ENCODE results near the gene SLC12A9. TPM values are rescaled to one million over a fixed set of nuclear protein-coding genes. Genes with fewer than 3 reads are reported as not detected.

SLC12A9 gene
- total and polyA plus RNA-seq, 2 of the 8 experiments (the other 6 are each of a cell fraction or from before 2014, with no cell fraction given), result 31.4 to 40.1 TPM

- ChIA-PET POLR2A (ENCODE audit: partially characterized antibody) (interaction anchor here (0.7 to 10.1 kb wide), 2 partner anchors 8 to 13 kb away, joined by 3 to 313 read pairs; partner anchors contain the start of genes ACHE, SRRT and TRIP6), CTCF (ENCODE audit: partially characterized antibody) (interaction anchor here (0.6 to 1.4 kb wide), 2 partner anchors 81 to 277 kb away, joined by 3 read pairs; no protein-coding TSS in a partner anchor)
- Histone ChIP-seq H3K23ac (ENCODE audit: insufficient read length) (no peak overlapping the region), H3K9me3 (ENCODE audit: insufficient read depth in 2 of 2, low read depth in 1 of 2, low read length in 1 of 2) (no peaks in the 10 kb centered on the region; a peak in 1 of 4 replicates), H3K4ac (replicated peaks; ENCODE audit: insufficient read length, low read depth, low read length) (no peak overlapping the region), H3K79me1 (ENCODE audit: low read depth, low read length) (peaks cover 18% of the 10 kb centered on the region), H3K56ac (replicated peaks; ENCODE audit: insufficient read length, low read depth, low read length) (no peak overlapping the region), H3K36me3 (ENCODE audit: control insufficient read depth in 2 of 4, insufficient read depth in 4 of 4, low read length in 3 of 4) (peaks cover 51 to 77% (median 63%) of the 10 kb centered on the region in 4 experiments), H2BK20ac (ENCODE audit: low read length) (no peak overlapping the region), H4K20me1 (replicated peaks in 1 of 2; ENCODE audit: control insufficient read depth in 1 of 2, insufficient read depth in 2 of 2, low read length in 2 of 2) (peaks cover 19 to 29% of the 10 kb centered on the region in 2 experiments), H2BK120ac (replicated peaks; ENCODE audit: low read depth, low read length) (no peak overlapping the region), H3K23me2 (ENCODE audit: low read depth, low read length) (0 out of 2 replicates have a peak, but pooled peaks cover 6% of the 10 kb centered on the region), H2AFZ (ENCODE audit: low read length) (no peak overlapping the region), H2AK5ac (ENCODE audit: low read depth, low read length) (no peak overlapping the region), H2BK5ac (ENCODE audit: low read depth, low read length) (no peak overlapping the region), H4K8ac (ENCODE audit: extremely low read depth, insufficient read depth, low read length) (no peak overlapping the region), H2BK15ac (ENCODE audit: low read length) (no peak overlapping the region), H3K4me3 (ENCODE audit: extremely low read depth in 1 of 4, insufficient read depth in 2 of 4, low read depth in 3 of 4, low read length in 4 of 4) (no peak overlapping the region), H3K9ac (replicated peaks in 1 of 4; ENCODE audit: extremely low read depth in 1 of 4, low read depth in 3 of 4, low read length in 3 of 4) (no peak overlapping the region), H3K4me1 (replicated peaks in 1 of 4; ENCODE audit: control insufficient read depth in 3 of 4, insufficient read depth in 4 of 4, low read length in 3 of 4) (peaks cover 0 to 5% (median 0%) of the 10 kb centered on the region in 4 experiments; a peak in 3 of 7 replicates), H2BK12ac (ENCODE audit: low read depth, low read length) (no peak overlapping the region), H4K5ac (ENCODE audit: insufficient read length, low read depth, low read length) (no peak overlapping the region), H3K27me3 (replicated peaks in 1 of 4; ENCODE audit: control insufficient read depth in 3 of 4, extremely low read depth in 1 of 4, insufficient read depth in 3 of 4, low read length in 3 of 4) (no peaks in the 10 kb centered on the region; a peak in 1 of 7 replicates), H3K18ac (ENCODE audit: extremely low read depth, low read length) (no peak overlapping the region), H4K91ac (replicated peaks; ENCODE audit: insufficient read length, low read length) (no peak overlapping the region), H3K79me2 (ENCODE audit: control insufficient read depth in 1 of 2, insufficient read depth in 2 of 2, low read length in 2 of 2) (peaks cover 13 to 61% of the 10 kb centered on the region in 2 experiments; a peak in 3 of 4 replicates), H3K27ac (ENCODE audit: low read depth, low read length) (no peak overlapping the region), H3K4me2 (ENCODE audit: insufficient read depth in 1 of 2, low read depth in 2 of 2, low read length in 2 of 2) (no peak overlapping the region), H3K14ac (ENCODE audit: insufficient read length) (no peak overlapping the region)
- DNase-seq (ENCODE audit: low read depth in 1 of 2, low spot score in 2 of 2) (no peak), FAIRE-seq (no peak)
- 97% methylated on average over 9 of the region's 9 CpGs; no CpG with 5 or more reads in 1 of the 2 experiments for WGBS, 2 experiments (ENCODE audit: extremely low coverage in 1 of 2, insufficient coverage in 1 of 2, insufficient read length in 1 of 2, insufficient replicate concordance in 2 of 2, low coverage in 1 of 2, low lambda C conversion rate in 2 of 2, missing lambda C conversion rate in 1 of 2)
- TF ChIP-seq POLR2A (IDR thresholded peaks at IDR 0.05; ENCODE audit: control extremely low read depth in 1 of 2, low read depth in 2 of 2, low read length in 2 of 2), result no peak
- TF ChIP-seq CBX8 (IDR thresholded peaks at IDR 0.05; ENCODE audit: borderline replicate concordance, low read depth, low read length), result no peak
- no peak for TF ChIP-seq SIN3A (conservative IDR thresholded peaks at IDR 0.05 in 1 of 2, IDR thresholded peaks at IDR 0.05 in 1 of 2; ENCODE audit: low read depth in 1 of 2, low read length in 2 of 2)
- no peak for TF ChIP-seq MAFK (IDR thresholded peaks at IDR 0.05; ENCODE audit: low read depth, low read length)
- TF ChIP-seq E2F6 (IDR thresholded peaks at IDR 0.05), result no peak
- no peak for TF ChIP-seq TCF12 (IDR thresholded peaks at IDR 0.05; ENCODE audit: low read depth, low read length)
- no peak for TF ChIP-seq KDM5A (IDR thresholded peaks at IDR 0.05; ENCODE audit: low read length)
- no peak for TF ChIP-seq CREB1 (IDR thresholded peaks at IDR 0.05)
- TF ChIP-seq PHF8 (conservative IDR thresholded peaks at IDR 0.05; ENCODE audit: low read depth, low read length), result no peak
- no peak for TF ChIP-seq GTF2F1 (IDR thresholded peaks at IDR 0.05; ENCODE audit: borderline replicate concordance, low read depth, low read length)
- no peak for TF ChIP-seq BCL11A (IDR thresholded peaks at IDR 0.05; ENCODE audit: low read depth in 2 of 2, low read length in 2 of 2)
- TF ChIP-seq BACH1 (IDR thresholded peaks at IDR 0.05; ENCODE audit: low read length), result no peak
- no peak for TF ChIP-seq NANOG (IDR thresholded peaks at IDR 0.05; ENCODE audit: insufficient read depth, low read depth, low read length, poor library complexity, severe bottlenecking)
- no peak for TF ChIP-seq ZNF274 (IDR thresholded peaks at IDR 0.05; ENCODE audit: borderline replicate concordance, extremely low read depth, low read length)
Observed at GRCh38 chr7:100882201-100882600, 29.7 kb downstream of the SLC12A9 start.
